Measurements from ENCODE around the gene DPH1. TPM values are rescaled to one million over a fixed set of nuclear protein-coding genes. Genes with fewer than 3 reads are reported as not detected.

The DPH1 gene
- total RNA-seq, 1 donor from 2014 or later = 29.4 TPM

DNA sequence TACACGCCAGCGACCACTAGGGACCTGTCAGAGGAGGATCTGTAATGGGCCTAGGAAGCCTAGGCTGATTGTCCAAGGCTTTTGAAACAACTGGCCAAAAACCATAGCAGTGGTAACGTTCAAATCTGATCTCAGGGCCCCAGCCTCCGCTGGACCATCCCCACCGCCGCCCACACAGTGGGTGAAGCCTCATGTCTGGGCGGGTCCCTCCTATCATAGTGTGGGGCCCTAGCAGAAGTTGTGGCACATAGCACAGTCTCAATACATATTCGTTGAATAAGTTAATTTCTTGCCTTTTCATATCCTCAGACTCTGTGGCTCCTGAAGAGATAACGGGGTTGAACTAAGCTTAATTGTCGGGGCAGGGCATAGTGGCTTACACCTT, 818 bp downstream of the DPH1 start:
- H3K27me3 Mint-ChIP-seq (ENCODE audit: low read depth) = peaks cover 6% of the 10 kb centered on the region
- H3K36me3 Mint-ChIP-seq (ENCODE audit: low read depth) = no peaks in the 10 kb centered on the region
- H3K4me1 Mint-ChIP-seq (ENCODE audit: low read depth) = peaks cover 21% of the 10 kb centered on the region
- no peak for DNase-seq (ENCODE audit: low spot score)
- peak overlapping the region; percentile 90 for H3K27ac Mint-ChIP-seq (ENCODE audit: unreplicated experiment)
- TF ChIP-seq, protein P1, sequence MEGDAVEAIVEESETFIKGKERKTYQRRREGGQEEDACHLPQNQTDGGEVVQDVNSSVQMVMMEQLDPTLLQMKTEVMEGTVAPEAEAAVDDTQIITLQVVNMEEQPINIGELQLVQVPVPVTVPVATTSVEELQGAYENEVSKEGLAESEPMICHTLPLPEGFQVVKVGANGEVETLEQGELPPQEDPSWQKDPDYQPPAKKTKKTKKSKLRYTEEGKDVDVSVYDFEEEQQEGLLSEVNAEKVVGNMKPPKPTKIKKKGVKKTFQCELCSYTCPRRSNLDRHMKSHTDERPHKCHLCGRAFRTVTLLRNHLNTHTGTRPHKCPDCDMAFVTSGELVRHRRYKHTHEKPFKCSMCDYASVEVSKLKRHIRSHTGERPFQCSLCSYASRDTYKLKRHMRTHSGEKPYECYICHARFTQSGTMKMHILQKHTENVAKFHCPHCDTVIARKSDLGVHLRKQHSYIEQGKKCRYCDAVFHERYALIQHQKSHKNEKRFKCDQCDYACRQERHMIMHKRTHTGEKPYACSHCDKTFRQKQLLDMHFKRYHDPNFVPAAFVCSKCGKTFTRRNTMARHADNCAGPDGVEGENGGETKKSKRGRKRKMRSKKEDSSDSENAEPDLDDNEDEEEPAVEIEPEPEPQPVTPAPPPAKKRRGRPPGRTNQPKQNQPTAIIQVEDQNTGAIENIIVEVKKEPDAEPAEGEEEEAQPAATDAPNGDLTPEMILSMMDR (IDR thresholded peaks at IDR 0.05) = peak; percentile 79
- no peaks in the 10 kb centered on the region for H3K9me3 Mint-ChIP-seq (ENCODE audit: low read depth)
- H3K4me3 Mint-ChIP-seq (ENCODE audit: unreplicated experiment) = peak overlapping the region; percentile 96

DNA sequence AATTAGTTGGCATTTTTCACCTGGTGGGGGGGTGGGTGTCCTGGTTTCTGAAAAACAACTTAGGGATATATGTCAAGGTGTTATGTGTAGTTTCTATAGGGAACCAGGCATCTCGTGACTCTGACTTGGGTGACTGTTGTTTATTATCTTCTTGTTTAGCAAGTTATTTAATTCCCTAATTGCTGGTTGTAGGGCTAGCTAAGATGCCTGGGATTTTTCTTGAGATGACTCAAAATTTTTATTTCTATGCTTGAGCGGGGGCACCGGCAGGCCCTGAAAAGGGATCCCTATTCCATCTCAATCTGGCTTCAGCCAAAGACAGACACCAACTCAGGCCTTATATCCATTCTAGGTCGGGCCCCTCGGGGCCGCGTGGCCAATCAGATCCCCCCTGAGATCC, 3.2 kb downstream of the DPH1 start:
- Mint-ChIP-seq H3K9me3 (ENCODE audit: low read depth) (no peaks in the 10 kb centered on the region), H3K36me3 (ENCODE audit: low read depth) (peaks cover 9% of the 10 kb centered on the region), H3K27me3 (ENCODE audit: low read depth) (no peaks in the 10 kb centered on the region), H3K27ac (ENCODE audit: unreplicated experiment) (no peak overlapping the region), H3K4me3 (ENCODE audit: unreplicated experiment) (no peak overlapping the region), H3K4me1 (ENCODE audit: low read depth) (peaks cover 13% of the 10 kb centered on the region)
- DNase-seq (ENCODE audit: low spot score) = no peak
- TF ChIP-seq, protein P1 (IDR thresholded peaks at IDR 0.05) = no peak

DNA sequence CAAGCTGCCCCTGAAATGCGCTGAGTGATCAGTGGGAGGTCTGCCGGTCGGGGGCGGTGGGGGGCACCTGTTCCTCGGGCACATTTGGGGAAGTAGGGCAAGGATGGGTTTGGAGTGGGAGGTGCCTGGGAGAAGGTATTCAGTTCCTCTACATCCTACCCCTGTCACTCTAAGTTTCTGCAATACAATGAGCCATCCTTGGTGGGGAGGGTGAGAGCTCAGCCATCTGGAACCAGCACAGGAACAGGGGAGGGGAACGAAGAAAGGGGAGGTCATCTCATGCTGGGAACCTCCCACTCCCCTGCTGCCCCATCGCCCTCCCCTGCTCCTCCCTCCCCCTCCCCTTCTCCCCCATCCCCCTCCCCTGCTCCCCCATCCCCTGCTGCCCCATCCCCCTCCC, 4.2 kb downstream of the DPH1 start:
- DNase-seq (ENCODE audit: low spot score) = no peak
- no peaks in the 10 kb centered on the region for H3K27me3 Mint-ChIP-seq (ENCODE audit: low read depth)
- H3K36me3 Mint-ChIP-seq (ENCODE audit: low read depth) = peaks cover 9% of the 10 kb centered on the region
- TF ChIP-seq, protein P1 (IDR thresholded peaks at IDR 0.05) = no peak
- no peak overlapping the region for H3K4me3 Mint-ChIP-seq (ENCODE audit: unreplicated experiment)
- no peak overlapping the region for H3K27ac Mint-ChIP-seq (ENCODE audit: unreplicated experiment)
- H3K9me3 Mint-ChIP-seq (ENCODE audit: low read depth) = no peaks in the 10 kb centered on the region
- H3K4me1 Mint-ChIP-seq (ENCODE audit: low read depth) = peaks cover 13% of the 10 kb centered on the region

DNA sequence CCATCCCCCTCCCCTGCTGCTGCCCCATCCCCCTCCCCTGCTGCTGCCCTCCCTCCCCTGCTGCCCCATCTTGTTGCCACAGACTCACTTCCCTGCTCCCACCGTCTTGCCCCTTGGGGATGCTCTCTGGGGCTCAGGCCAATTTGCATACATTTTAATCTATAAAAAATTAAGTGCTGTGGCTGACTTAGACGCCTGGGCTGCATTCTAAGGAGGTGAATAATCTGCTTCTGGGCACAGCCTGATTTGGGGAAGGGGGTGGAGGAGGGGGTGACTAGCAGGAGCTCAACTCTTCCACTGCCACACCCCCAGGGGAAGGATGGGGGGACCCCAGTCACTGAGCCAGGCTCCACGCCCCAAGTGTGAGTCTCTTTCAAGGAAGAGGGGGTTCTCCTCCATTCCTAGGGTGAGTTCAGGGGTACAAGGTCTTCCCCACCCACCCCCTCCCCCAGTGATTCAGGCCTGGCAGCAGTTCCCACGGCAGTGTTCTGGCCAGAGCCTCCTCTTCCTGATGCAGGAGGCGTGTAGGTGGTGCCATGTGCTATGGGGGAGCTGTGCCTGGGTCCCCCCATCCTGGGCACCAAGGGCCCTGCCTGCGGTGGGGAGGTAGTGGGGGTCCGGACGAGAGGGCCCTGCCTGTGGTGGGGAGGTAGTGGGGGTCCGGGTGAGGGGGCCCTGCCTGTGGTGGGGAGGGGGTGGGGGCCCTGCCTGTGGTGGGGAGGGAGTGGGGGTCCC, 5.0 kb downstream of the DPH1 start:
- DNase-seq (ENCODE audit: low spot score) = no peak
- H3K4me3 Mint-ChIP-seq (ENCODE audit: unreplicated experiment) = no peak overlapping the region
- H3K36me3 Mint-ChIP-seq (ENCODE audit: low read depth) = peaks cover 10% of the 10 kb centered on the region
- peaks cover 13% of the 10 kb centered on the region for H3K4me1 Mint-ChIP-seq (ENCODE audit: low read depth)
- TF ChIP-seq, protein P1 (IDR thresholded peaks at IDR 0.05) = no peak
- no peaks in the 10 kb centered on the region for H3K27me3 Mint-ChIP-seq (ENCODE audit: low read depth)
- no peak overlapping the region for H3K27ac Mint-ChIP-seq (ENCODE audit: unreplicated experiment)
- H3K9me3 Mint-ChIP-seq (ENCODE audit: low read depth) = no peaks in the 10 kb centered on the region

DNA sequence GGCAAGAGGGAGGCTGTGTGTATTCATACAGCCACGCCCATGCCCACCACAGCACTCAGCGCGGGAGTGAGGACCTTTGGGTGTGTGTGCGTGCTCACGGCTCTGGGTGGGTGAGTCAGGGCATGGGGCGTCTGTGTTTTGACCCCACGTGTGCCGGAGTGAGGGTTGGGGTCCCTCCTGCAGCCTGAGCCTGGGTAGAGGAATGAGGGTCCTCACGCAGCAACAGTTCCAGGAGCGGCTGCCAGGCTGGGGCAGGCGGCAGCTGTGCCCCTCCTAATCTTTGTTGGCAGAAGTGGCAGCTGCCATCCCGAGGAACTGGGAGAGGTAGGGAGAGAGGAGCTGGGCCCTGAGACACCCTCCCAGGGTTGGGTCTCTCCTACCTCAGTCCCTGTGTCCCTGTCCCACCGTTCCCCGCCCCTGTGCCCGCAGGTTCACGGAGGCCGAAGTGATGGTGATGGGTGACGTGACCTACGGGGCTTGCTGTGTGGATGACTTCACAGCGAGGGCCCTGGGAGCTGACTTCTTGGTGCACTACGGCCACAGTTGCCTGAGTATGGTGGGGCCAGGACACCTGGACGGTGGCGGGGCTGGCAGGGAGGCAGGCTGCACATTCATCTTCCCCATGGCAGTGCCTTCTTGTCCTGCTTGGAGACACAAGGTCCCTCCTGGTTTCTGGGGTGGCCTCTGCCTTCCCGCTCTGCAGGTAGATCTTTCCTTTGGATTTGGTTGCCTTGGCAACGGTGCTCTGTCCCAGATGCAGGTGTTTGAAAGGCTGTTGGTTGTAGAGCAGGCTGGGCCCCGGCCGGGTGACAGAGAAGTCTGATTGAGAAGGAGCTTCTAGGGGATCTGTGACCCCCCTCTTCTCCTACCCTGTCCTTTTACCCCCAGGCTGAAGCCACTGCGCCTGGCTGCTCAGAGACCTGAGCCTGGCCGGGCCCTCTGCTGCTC, 5.9 kb downstream of the DPH1 start:
- no peaks in the 10 kb centered on the region for H3K27me3 Mint-ChIP-seq (ENCODE audit: low read depth)
- peaks cover 11% of the 10 kb centered on the region for H3K4me1 Mint-ChIP-seq (ENCODE audit: low read depth)
- no peak for DNase-seq (ENCODE audit: low spot score)
- TF ChIP-seq, protein P1 (IDR thresholded peaks at IDR 0.05) = no peak
- no peak overlapping the region for H3K4me3 Mint-ChIP-seq (ENCODE audit: unreplicated experiment)
- peaks cover 10% of the 10 kb centered on the region for H3K36me3 Mint-ChIP-seq (ENCODE audit: low read depth)
- H3K9me3 Mint-ChIP-seq (ENCODE audit: low read depth) = no peaks in the 10 kb centered on the region
- no peak overlapping the region for H3K27ac Mint-ChIP-seq (ENCODE audit: unreplicated experiment)

Data from chondrocyte (in vitro differentiated cells).